ENCODE data around the gene OBI1.

Gene OBI1

DNA sequence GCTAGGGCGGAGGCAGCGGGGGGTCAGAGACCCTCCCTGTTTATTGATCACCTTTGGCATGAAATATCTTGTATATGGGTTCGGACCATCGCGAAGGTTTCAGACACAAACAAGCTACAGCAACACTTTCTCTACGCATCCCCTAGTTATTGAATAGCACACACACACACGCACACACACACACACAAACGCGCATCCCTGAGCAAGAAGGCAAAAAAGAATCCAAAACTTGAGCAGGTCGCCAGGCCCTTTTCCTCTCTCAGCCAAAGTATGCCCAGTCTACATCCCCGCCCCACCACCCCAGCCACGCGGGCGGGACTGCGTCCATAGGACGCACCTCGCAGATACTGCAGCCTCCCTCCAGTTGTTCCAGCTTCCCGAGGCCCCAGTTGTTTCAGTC, 71.6 kb downstream of the OBI1 start:
- DNase-seq (ENCODE audit: low read depth in 2 of 2), result no peak

DNA sequence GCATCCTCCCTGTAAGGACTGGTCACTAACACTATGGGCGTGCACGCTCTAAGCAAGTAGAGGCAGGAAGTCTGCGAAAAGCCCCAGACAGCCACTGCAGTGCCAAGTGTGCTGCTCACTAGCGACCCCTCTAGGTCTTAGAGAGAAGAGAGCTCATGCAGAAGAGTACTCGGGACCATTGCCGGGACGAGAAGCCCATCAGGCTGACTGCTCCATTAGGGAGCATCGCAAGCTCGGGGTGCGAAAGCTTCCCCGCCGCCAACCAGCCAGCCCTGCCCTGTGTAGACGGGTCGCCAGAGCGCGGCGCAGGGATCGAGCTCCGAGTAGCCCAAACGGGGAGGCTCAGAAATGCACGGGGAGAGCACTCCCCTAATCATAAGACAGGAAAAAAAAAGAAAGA, 72.2 kb downstream of the OBI1 start:
- no peak for DNase-seq (ENCODE audit: low read depth in 2 of 2)

DNA sequence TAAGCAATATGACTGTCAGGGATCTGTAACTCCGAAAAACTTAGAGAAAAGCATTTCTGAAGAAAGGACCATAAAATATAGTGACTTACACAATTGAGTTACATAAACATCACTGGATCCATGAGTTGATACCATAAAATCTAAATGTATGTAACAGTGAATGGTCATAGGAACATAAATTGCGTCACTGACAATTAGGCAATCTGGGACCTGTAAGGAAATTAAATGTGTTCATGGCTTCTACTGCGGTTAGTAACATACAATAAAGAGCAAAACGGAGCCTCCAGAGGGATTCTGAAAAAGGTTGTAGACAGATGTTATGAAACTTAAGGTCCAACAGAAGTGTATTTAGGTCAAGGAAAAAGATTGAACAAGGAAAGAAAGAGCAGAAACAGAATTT, 82.7 kb downstream of the OBI1 start:
- no peak for DNase-seq (ENCODE audit: low read depth in 2 of 2)

DNA sequence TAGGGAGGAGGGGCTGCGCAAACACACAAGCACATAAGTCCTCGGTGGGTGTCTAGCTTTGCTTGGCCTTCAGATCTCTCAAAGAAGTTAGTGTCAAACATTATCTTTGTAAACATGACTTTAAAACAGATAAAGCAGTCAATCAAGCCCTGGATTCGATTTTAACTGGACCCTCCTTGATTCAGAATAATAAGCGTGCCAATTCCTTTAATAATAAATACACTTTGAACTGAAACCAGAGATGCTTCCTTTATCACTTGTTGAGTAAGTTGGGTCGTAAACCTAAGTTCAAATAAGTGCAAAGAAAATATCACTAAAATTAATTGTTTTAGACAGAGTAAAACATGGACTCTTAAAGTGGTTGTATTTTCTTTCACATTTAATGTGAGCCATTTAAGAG, 86.5 kb downstream of the OBI1 start:
- no peak for DNase-seq (ENCODE audit: low read depth in 2 of 2)

DNA sequence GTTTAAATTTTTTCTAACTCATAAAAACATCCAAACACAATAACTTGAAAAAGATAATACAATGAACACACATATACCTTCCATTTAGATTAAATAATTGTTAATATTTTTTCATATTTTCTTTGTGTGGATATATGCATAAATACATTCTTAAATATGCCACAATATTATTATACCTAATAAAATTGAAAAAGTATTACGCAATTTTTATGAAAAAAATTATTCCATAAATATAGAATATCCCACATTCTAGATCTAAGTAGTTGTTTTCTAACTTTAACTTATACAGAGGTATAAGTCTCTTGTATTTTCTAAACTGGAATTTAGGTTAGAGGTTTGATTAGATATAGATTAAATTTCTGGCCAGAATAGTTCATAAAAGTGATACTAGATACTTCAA, 89.9 kb downstream of the OBI1 start:
- no peak for DNase-seq (ENCODE audit: low read depth in 2 of 2)

DNA sequence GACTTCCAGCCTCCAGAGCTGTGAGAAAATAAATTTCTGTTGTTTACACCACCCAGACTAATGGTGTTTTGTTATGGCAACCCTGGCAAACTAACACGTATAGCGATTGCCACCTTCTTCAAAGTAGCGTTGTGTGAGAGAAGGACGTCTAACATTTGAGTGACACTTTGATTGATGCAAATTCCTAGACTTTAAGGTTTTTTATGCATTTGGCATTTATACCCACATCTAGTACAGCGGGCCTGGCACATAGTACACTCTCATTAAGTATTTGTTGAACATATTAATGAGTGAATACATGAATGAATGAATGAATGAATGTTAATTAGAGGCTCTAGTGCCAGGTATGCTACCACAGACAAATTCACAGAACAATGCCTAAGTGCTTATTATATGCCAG, 92.3 kb downstream of the OBI1 start:
- DNase-seq (ENCODE audit: low read depth in 2 of 2), result no peak
